IPS-18c (cell line): ENCODE measurements around the gene COPS7A.
"Not testable (repeated sequence)": the region's sequence is repeated elsewhere in the genome, so short reads cannot be mapped to it uniquely, and the experiment has no call there.

Experiments used
- H3K4me3 ChIP-seq: 2 replicates; pipeline ENCODE4 v1.7.0; 2013; ENCODE audit warnings: low read depth, mild to moderate bottlenecking, low read length, moderate library complexity; ENCODE audit not compliant: insufficient read depth
- H3K9me3 ChIP-seq: one replicate; pipeline ENCODE4 v1.6.1; 2013; ENCODE audit warnings: mild to moderate bottlenecking, low read length, moderate library complexity; ENCODE audit not compliant: control insufficient read depth, insufficient read depth

COPS7A gene

GRCh38 chr12:6736754-6737153 is 12.9 kb downstream of the COPS7A start:
- H3K9me3 ChIP-seq: no peaks in the 10 kb centered on the region
- H3K4me3 ChIP-seq: no peak overlapping the region

DNA sequence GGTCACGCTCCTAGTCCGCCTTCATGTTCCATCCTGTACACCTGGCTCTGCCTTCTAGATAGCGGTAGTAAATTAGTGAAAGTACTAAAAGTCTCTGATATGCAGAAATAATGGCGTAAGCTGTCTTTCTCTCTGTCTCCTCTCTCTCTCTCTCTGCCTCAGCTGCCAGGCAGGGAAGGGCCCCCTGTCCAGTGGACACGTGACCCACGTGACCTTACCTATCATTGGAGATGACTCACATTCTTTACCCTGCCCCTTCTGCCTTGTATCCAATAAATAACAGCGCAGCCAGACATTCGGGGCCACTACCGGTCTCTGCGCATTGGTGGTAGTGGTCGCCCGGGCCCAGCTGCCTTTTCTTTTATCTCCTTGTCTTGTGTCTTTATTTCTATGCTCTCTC is 18.2 kb downstream of the COPS7A start:
- not testable (repeated sequence) for H3K9me3 ChIP-seq, H3K4me3 ChIP-seq

DNA sequence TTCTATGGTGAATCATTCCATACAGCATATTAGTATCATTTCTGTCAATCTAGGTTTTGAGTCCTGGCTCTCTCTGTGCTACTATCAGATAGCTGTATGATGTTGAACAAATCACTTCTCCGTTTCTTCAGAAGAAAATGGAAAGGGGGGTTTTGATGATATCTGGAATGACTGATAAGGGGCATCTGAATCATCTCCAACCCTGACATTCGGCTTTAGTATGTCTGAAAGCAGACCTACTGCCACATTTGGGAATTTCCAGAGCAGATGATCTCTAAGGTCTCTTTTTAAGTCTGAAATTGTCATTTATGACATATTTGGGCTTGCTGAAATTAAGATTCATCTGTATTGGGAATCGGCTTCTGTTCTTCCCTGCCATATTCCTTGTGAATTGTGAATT is 19.0 kb downstream of the COPS7A start:
- Histone ChIP-seq H3K4me3 (no peak overlapping the region), H3K9me3 (no peaks in the 10 kb centered on the region)

DNA sequence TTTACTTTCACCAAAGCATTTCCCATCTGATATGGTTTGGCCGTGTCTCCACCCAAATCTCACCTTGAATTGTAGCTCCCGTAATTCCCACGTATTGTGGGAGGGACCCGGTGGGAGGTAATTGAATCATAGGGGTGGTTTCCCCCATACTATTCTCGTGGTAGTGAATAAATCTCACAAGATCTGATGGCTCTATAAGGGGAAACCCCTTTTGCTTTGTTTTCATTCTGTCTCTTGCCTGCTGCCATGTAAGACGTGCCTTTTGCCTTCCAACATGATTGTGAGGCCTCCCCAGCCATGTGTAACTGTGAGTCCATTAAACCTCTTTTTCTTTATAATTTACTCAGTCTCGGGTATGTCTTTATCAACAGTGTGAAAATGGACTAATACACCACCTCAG is 19.5 kb downstream of the COPS7A start:
- H3K4me3 ChIP-seq, H3K9me3 ChIP-seq: not testable (repeated sequence)

DNA sequence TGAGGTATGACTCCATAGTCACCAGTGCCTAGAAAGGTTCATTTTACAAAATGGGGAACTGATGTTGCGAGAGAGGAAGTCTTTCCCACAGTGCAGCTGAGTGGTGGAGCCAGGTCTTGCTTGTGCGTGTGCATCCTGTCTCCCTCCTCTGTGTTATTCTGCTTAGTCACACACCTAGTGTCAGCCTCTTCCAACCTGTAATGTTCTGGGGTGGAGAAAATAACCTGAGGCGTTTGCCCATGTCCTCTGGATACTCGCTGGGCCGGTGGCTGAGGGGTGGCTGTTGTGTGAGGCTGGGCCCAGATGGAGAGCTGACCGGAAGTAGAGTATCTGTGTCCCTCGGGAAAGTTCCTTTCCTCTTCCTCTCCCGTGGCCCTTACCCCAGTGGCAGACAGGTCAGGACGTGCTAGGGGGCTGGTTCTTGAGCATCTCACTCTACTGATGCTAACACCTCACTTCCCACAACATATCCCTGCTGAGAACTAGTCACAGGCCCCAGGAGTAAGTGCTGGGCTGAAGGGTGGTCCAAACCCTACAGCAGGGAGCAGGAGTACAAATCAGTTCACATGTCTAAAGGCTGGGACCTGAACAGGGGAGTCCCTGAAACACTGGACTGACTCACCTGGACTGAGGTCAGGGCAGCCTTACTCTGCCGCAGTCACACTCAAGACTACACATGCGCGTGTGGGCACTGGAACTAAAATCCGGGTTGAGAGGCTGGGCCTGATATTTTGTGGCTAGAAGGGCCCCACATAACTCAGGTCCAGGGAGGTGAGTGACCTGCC is 22.1 kb downstream of the COPS7A start:
- H3K4me3 ChIP-seq: no peak overlapping the region
- no peaks in the 10 kb centered on the region for H3K9me3 ChIP-seq

DNA sequence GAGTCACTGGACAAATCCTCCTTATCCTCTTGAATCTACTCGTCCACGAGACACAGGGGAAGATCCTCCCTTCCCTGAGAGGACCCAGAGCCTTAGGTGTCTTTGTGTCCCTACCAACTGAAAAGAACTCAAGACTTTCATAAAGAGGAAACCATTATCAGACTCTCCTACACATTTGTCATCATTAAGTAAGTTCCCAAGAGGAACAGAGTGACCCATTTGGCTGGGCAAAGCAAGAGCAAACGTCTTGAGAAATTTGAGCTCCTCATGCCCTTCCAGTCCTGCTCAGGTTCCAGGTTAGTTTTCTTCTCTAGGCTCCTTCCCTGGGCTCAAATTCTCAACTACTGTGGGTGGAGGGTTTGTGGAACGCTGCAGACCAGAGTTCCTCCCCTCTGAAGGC is 23.4 kb downstream of the COPS7A start:
- H3K4me3 ChIP-seq: no peak overlapping the region
- H3K9me3 ChIP-seq: no peaks in the 10 kb centered on the region

GRCh38 chr12:6748761-6749160 is 24.9 kb downstream of the COPS7A start:
- no peak overlapping the region for H3K4me3 ChIP-seq

DNA sequence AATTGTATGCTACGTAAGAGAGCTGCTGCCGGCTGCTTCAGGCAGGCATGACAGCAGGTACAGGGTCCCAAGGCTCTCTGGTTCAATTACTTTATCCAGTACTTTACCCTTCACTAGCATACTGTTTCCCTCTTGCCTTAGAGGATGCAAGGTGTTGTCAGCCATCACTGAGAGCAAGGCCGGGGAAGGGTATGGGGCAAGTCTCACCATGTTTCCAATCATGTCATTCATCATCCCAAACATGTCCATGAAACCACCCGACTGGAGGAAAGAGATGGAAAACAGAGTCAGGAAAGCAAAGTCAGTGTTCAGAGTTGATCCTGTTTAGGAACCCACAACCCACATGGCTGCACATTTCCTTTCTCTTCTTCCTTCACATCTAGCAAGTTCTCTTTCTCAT is 26.7 kb downstream of the COPS7A start:
- Histone ChIP-seq H3K9me3 (no peaks in the 10 kb centered on the region), H3K4me3 (no peak overlapping the region)

More at GRCh38 chr12:6748761-6749160, 24.9 kb downstream of the COPS7A start:
- H3K9me3 ChIP-seq: no peaks in the 10 kb centered on the region

GRCh38 chr12:6751767-6752166 is 27.9 kb downstream of the COPS7A start:
- peak overlapping the region; percentile 96 for H3K4me3 ChIP-seq
- H3K9me3 ChIP-seq: no peaks in the 10 kb centered on the region

- peak overlapping the region; percentile 96 for H3K4me3 ChIP-seq
These were observed 28.5 kb downstream of the COPS7A start for GRCh38 chr12:6752167-6752920.

DNA sequence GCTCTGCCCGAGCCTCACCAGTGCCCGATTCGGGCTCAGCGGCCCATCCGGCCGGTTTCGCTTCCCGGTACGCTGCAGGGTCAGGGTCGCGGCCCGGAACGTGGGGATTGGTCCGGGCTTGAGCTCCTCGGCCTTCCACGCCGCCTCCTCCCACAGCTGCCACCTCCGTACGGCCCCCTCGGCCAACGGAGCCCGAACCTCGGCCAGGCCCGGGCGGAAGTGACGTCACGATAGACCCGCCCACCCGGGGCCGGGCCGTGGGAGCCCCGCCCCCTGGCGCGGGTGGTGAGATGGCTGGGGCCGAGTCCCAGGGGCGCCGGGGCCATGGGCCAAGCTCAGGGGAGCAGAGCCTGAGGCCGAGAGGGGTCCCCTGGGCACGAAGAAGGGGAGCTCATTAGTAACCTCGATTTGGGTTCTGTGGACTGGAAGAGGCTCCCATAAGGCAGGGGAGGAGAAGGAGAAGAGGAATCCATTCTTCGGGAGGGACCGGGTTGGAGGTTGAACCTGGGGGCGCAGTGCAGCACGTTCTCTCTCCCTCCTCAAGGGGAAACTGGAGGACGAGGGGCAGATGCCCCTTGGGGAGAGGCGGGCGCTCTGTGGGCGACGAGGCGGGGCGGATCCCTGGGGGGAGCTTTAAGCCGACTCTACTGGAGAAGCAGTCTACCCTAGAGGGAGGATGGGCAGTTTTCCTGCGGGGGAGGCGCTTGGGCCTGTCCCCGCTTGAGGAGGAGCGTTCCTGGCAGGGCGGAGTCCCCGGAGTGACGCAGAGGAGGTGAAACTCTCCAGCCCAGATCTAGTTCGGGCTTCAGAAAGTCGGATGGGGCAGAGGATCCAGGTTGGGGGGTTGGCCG is 29.3 kb downstream of the COPS7A start, which contains the start of gene MLF2:
Gene MLF2 (minus strand): TSS at position 221 of the 851 bp plus-strand sequence. CDS start 807 bp downstream, outside the sequence.
- H3K4me3 ChIP-seq: peak within 1 kb of the TSS; percentile 96
- H3K9me3 ChIP-seq: no peaks in the 10 kb centered on the region

More at GRCh38 chr12:6752167-6752920, 28.5 kb downstream of the COPS7A start:
- no peaks in the 10 kb centered on the region for H3K9me3 ChIP-seq

- H3K4me3 ChIP-seq: no peak overlapping the region
These were observed 30.0 kb downstream of the COPS7A start for GRCh38 chr12:6753772-6754356.

GRCh38 chr12:6754411-6754810 is 30.6 kb downstream of the COPS7A start:
- Histone ChIP-seq H3K4me3 (no peak overlapping the region), H3K9me3 (no peaks in the 10 kb centered on the region)

More at GRCh38 chr12:6753772-6754356, 30.0 kb downstream of the COPS7A start:
- H3K9me3 ChIP-seq: no peaks in the 10 kb centered on the region

- Histone ChIP-seq H3K9me3 (no peaks in the 10 kb centered on the region), H3K4me3 (no peak overlapping the region)
These were observed 33.3 kb downstream of the COPS7A start for GRCh38 chr12:6757028-6757690.

GRCh38 chr12:6758506-6759095 is 34.8 kb downstream of the COPS7A start:
- Histone ChIP-seq H3K9me3 (no peaks in the 10 kb centered on the region), H3K4me3 (no peak overlapping the region)

DNA sequence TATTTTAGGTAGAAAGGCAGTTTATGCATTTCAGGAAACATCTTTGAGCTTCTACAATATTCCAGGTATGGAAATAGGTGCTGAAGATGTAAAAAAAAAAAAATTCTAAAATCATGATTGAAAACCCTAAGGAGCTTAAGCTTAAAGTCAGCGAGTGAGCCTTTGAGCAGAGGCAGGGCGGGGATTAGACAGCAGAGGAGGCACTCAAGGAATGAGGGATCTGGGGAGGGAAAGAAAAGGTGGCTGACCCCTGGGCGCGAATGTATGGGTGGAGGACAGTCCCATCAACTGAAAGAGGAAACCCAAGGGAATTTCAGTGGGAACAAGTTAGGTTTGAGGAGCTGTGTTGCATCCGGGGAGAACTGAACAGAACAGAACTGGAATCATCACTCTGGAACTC is 35.9 kb downstream of the COPS7A start:
- no peaks in the 10 kb centered on the region for H3K9me3 ChIP-seq

More for the DNA sequence above, 35.9 kb downstream of the COPS7A start:
- H3K4me3 ChIP-seq: no peak overlapping the region
